Stimulated activated CD4-positive, alpha-beta T cell treated with anti-CD3 and anti-CD28 coated beads, Interleukin-15, amount 100 ng/mL, for 48 hours (primary cell): Measurements from ENCODE around the gene CHD6.

Experiments
- DNase-seq, 2 donors: peaks; one replicate each; pipeline ENCODE4 v3.0.0-alpha.2; 2020; ENCODE audit warnings: low read depth in 2 of 2

CHD6 gene

DNA sequence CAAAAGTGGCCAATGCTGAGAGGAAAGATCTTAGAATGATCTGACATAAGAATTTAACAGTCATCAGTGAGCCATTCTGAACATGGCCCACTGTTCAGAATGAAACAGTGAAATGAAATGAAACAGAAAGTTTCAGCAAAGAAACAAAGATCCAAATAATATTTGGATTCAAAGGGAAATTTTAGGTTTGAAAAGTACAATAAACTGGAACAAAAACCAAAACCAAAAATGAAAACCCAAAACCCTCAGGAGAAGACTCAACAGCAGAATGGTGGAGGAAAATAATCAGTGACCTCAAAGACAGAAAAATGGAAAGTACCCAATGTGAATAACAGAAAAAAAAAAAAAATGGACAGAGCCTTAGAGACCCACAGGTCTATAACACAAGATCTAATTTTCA is 185.4 kb downstream of the CHD6 start:
- no peak for DNase-seq

- DNase-seq: peak; percentile 7 to 8
Observed at GRCh38 chr20:41428285-41428684, 189.9 kb downstream of the CHD6 start.

GRCh38 chr20:41427833-41428232 is 190.3 kb downstream of the CHD6 start:
- DNase-seq: no peak

DNA sequence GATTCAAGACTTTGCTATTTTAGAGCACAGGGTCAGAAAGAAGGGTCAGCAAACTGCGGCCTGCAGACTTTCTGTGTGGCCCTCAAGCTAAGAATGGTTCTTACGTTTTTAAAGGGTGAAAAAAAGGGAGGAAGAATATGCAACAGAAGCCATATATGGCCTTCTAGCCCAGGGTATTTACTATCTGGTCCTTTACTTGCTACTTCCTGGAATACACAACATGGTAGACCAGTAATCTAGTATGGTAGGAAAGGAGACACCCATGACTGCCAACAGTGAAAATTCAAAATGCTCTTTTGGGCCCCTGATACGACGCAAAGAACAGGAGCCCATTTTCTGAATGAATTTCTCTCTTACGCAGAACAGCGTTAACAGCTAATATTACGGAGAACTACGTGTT is 191.2 kb downstream of the CHD6 start:
- DNase-seq: no peak

DNA sequence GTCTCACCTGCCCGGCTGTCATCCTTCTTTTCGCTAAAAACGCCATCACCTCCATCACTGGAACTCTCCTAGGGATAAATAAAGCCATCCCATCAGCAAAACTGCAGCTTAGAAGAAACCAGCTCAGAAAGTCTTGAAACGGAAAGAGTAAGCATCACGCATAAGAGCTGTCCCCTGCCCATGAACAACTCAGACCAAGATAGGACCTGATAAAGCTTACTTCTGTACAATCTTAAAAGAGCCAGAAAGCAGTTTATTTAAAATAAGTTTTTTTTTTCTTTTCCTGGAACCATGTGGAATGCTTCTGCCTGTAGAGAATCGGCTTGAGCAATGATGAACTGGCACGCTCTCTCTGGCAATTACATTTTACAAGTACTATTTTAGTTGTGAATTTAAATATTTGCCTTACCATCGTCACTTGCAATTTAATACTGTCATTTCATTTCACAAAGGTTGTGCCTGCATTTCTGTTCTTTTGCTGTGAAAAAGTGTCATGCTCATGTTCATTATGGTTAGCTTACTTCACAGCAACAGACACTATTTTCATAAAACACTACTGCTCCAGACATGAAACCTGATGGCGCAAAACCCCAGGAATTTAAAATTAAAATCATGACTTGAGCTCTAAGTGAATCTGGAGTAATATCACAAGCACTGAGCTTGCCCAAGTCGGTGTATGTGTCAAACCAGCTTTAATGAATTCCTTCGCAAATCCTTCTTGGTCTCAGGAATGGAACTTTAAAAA is 191.9 kb downstream of the CHD6 start:
- DNase-seq: no peak

- DNase-seq: no peak
Observed at GRCh38 chr20:41425180-41425884, 192.8 kb downstream of the CHD6 start.

DNA sequence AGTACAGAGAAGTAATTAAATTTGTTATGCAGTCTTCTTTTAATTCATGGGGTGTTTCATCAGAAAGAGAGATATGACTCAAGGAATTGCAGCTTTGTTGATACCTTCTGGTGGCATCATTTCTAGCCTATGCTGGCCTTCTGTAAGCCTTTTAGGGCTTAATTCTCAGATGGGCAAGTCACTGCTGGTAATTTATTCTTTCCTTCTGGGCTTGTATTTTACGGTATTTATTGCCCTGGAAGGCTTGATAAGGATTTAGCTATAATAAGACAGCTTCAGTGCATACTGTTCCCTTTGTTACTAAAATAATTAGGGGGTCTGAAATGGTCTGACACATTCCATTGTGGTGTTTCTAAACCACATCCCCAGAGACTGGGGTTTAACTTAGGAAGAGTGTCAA is 193.6 kb downstream of the CHD6 start:
- no peak for DNase-seq

DNA sequence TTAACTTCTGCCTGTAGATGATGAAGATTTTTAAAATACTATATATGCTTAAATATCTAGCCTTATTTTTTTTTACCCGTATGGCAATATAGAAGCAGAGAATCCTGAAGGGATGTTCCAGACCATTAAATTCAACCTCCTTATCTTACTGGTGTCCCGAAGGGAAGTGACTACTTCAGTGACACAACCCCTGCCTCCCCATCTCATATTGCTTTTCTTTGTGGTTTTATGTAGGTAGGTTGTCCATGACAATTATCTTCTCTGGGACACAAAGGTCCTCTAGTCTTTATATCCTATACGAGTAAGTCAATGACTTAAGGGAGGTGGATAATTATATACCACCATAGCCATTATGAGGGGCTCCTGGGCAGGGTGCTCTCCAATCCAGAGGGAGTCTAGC is 194.2 kb downstream of the CHD6 start:
- DNase-seq: no peak

GRCh38 chr20:41422953-41423352 is 195.2 kb downstream of the CHD6 start:
- DNase-seq: no peak

GRCh38 chr20:41418739-41419293 is 199.4 kb downstream of the CHD6 start:
- no peak for DNase-seq

- no peak for DNase-seq
Observed at GRCh38 chr20:41418031-41418430, 200.1 kb downstream of the CHD6 start.

DNA sequence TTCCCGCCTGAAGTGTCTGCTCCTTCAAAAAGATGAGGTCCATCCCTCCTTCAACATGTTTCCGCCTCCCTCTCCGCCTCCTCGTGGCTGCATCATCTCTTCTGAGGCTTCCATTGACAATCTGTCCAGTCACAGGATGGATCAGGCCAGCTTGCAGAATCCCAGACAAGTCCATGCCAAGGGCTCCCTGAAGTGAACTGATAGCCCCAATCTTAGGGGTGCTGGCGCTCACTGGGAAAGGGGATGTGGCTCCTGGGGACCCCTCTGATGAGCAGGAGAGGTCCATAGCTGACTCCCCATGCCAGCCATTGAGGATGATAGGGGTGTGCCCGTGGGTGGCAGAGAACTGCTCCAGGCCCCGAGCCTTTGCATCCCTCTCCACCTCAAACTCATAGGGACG is 203.0 kb downstream of the CHD6 start:
- DNase-seq: no peak

DNA sequence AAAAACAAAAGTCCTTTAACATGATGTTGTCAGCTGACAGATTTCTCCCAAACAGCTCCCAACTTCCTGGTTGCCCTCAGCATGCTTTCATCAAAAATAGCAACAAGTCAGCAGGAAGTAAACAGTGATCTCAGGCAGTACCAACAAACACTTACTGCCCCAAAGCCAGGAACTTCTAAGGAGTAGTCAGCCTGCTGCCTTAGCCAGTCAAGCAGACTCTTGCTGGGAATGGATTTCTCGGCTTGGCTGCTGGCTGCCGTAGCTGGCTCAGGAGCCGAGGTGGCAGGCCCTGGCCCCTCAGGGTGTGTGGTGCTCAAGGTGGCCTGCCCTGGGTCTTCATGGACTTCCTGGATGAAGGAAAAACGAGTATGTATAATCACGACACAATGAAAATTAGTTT is 205.0 kb downstream of the CHD6 start:
- DNase-seq: no peak

GRCh38 chr20:41412324-41413120 is 205.7 kb downstream of the CHD6 start:
- no peak for DNase-seq

- no peak for DNase-seq
Observed at GRCh38 chr20:41411391-41411847, 206.8 kb downstream of the CHD6 start.

GRCh38 chr20:41408986-41409385 is 209.2 kb downstream of the CHD6 start:
- DNase-seq: no peak

DNA sequence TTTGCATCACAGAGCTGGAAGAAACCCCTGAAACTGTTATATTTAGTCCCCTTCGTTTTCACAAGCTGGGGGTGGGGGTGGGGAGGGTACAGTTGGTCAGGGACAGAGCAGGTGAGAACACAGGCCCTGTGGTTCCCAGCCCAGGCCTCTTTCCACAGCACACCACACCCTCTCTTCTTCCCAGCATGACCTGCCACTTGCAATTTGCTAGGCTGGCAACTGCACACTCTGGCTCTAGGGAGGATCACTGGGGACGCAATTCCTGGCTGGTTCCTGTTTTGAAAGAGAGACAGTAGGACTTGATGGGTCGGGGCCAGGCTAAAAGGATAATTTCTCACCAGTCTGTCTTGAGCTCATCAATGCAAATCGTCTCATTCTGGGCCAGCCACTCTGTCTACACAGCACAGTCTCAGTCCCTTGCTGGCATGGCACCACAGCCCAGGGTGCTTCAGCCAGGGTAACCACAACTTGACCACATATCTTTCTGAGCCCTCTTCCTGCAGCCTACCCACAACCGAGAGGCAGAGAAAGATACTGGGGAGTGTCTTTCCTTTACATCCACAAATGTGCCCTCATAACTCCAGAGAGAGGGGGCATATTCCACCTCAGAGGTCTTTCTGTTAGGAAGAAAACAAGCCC is 209.9 kb downstream of the CHD6 start:
- DNase-seq: no peak

DNA sequence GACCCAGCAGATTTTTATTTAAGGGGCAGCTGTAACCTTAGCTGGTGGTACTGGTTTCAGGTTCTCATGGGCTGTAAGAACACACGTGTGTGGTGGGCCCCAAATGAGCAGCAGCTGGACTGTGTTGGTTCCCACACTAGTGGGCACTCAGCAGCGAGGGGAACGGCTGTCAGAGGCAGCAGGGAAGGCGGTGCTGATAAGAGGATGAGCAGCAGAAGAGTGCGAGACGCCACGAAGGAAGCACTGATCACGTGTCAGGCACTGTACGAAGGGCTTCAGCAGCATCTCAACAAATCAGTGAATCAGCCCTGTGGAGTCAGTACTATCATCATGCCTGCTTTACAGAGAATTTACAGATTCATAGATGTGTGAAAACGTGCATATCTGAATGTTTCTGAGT is 210.6 kb downstream of the CHD6 start:
- no peak for DNase-seq

- DNase-seq: no peak
Observed at GRCh38 chr20:41406896-41407444, 211.2 kb downstream of the CHD6 start.

DNA sequence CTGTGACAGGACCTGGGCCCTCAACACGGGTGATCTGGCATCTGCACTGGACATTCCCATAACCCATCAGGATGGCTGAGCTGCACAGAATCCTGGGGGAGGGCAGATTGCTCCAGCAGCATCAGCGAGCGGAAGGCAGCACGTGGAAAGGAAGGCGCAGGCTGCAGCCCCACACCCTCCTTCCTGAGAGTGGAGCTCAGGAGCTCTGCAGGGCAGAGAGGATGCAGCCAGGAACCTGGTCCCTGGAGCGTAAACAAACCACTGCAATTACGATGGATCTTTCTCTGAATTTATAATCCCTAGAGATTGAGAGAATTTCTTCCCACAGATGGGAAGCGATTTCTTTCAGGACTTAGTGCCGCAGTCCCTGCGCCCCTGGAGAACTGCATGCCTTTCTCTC is 211.8 kb downstream of the CHD6 start:
- no peak for DNase-seq

DNA sequence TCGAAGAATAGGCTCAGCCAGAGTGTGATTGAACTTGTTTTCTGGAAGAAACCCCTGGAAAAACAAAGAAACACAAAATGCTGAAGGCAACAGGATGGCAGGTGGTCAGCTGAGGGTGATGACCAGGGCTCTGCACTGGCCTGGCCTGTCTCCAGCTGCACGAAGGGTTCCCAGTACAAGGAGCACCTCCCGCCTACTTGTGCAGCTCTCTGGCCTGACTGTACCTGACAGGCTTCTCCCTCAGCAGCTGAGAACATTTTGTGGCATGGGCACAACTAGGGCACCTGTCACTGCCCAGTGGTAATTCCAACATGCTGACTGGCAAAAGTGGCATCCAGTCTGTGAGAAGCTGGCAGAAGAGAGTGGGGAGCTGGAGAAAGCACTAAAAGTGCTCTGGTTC is 212.7 kb downstream of the CHD6 start:
- DNase-seq: no peak

GRCh38 chr20:41403604-41404003 is 214.6 kb downstream of the CHD6 start:
- DNase-seq: no peak
